GM23338 (cell line): Measurements from ENCODE around the gene TRMT10B. TPM values are rescaled to one million over a fixed set of nuclear protein-coding genes. Genes with fewer than 3 reads are reported as not detected.

Source experiments
- ATAC-seq: fragments of 200-7000 bp; cut with Tn5 transposase; 3 replicates; pipeline ENCODE4 v1.9.1; 2020
- DNase-seq: peaks from one replicate; pipeline ENCODE4 v3.0.0-alpha.2; 2015; ENCODE audit warnings: low spot score
- H2AFZ ChIP-seq: fragments of 200-600 bp; sonication (generic); 2 replicates; pipeline ENCODE4 v1.8.0; 2016; ENCODE audit warnings: antibody characterized with exemption, mild to moderate bottlenecking, moderate library complexity
- H3F3A ChIP-seq: fragments of 200-600 bp; sonication (generic); replicated peaks from 2 replicates; pipeline ENCODE4 v1.8.0; 2017; ENCODE audit warnings: antibody characterized with exemption, mixed run types, low read depth
- H3K27ac ChIP-seq: fragments of 200-600 bp; sonication (generic); 2 replicates; pipeline ENCODE4 v1.6.1; 2016; ENCODE audit warnings: low read depth
- H3K27me3 ChIP-seq: fragments of 200-600 bp; sonication (generic); 2 replicates; pipeline ENCODE4 v1.8.0; 2016; ENCODE audit warnings: mild to moderate bottlenecking, mixed run types, moderate library complexity; ENCODE audit not compliant: insufficient read depth
- H3K36me3 ChIP-seq: fragments of 200-600 bp; sonication (generic); 2 replicates; pipeline ENCODE4 v1.8.0; 2016; ENCODE audit warnings: mild to moderate bottlenecking; ENCODE audit not compliant: insufficient read depth
- H3K4me1 ChIP-seq: fragments of 200-600 bp; sonication (generic); 2 replicates; pipeline ENCODE4 v1.8.0; 2016; ENCODE audit warnings: mild to moderate bottlenecking, moderate library complexity; ENCODE audit not compliant: insufficient read depth
- H3K4me2 ChIP-seq: fragments of 200-600 bp; sonication (generic); 2 replicates; pipeline ENCODE4 v1.7.1; 2017; ENCODE audit warnings: mixed run types
- H3K4me3 ChIP-seq: fragments of 200-600 bp; sonication (generic); 2 replicates; pipeline ENCODE4 v1.6.1; 2016; ENCODE audit warnings: mixed run types
- H3K79me2 ChIP-seq: fragments of 200-600 bp; sonication (generic); replicated peaks from 2 replicates; pipeline ENCODE4 v1.8.0; 2017; ENCODE audit warnings: mild to moderate bottlenecking; ENCODE audit not compliant: insufficient read depth
- H3K9me2 ChIP-seq: fragments of 200-600 bp; sonication (generic); 2 replicates; pipeline ENCODE4 v1.8.0; 2017; ENCODE audit not compliant: insufficient read depth
- H4K20me1 ChIP-seq: fragments of 200-600 bp; sonication (generic); replicated peaks from 2 replicates; pipeline ENCODE4 v1.8.0; 2017; ENCODE audit warnings: mild to moderate bottlenecking; ENCODE audit not compliant: insufficient read depth
- H3K27ac Mint-ChIP-seq: 2 replicates; pipeline ENCODE4 v1.8.0; 2020; ENCODE audit warnings: inconsistent platforms, mild to moderate bottlenecking, moderate library complexity, mixed read lengths
- H3K27me3 Mint-ChIP-seq: 3 replicates; pipeline ENCODE4 v1.8.0; 2022; ENCODE audit warnings: low read depth, mild to moderate bottlenecking, moderate library complexity, mixed read lengths, inconsistent platforms; ENCODE audit not compliant: insufficient read depth, poor library complexity
- H3K36me3 Mint-ChIP-seq: 3 replicates; pipeline ENCODE4 v1.8.0; 2021; ENCODE audit warnings: low read depth, mild to moderate bottlenecking, inconsistent platforms, moderate library complexity, mixed read lengths
- H3K4me1 Mint-ChIP-seq: 3 replicates; pipeline ENCODE4 v1.8.0; 2020; ENCODE audit warnings: mild to moderate bottlenecking, inconsistent platforms, mixed read lengths
- H3K4me3 Mint-ChIP-seq: 3 replicates; pipeline ENCODE4 v1.8.0; 2021; ENCODE audit warnings: moderate library complexity, mild to moderate bottlenecking, inconsistent platforms, mixed read lengths
- H3K9me3 Mint-ChIP-seq: 3 replicates; pipeline ENCODE4 v1.8.0; 2020; ENCODE audit warnings: moderate library complexity, mild to moderate bottlenecking, inconsistent platforms, mixed read lengths
- CREB1 ChIP-seq: fragments of 250-450 bp; sonication (Bioruptor Pico); IDR thresholded peaks from 2 replicates; pipeline ENCODE4 v1.5.0; 2020; ENCODE audit warnings: low read depth, mild to moderate bottlenecking, moderate library complexity
- EZH2 ChIP-seq: fragments of 200-600 bp; sonication (generic); IDR thresholded peaks from one replicate; pipeline ENCODE4 v1.8.0; 2017; ENCODE audit warnings: antibody characterized with exemption, mild to moderate bottlenecking, low read depth; ENCODE audit not compliant: unreplicated experiment
- EZH2phosphoT487 ChIP-seq: fragments of 200-600 bp; sonication (generic); IDR thresholded peaks from one replicate; pipeline ENCODE4 v1.8.1; 2018; ENCODE audit warnings: antibody characterized with exemption; ENCODE audit not compliant: unreplicated experiment
- JUNB ChIP-seq: IDR thresholded peaks from one replicate; pipeline ENCODE4 v1.6.1; 2016; ENCODE audit warnings: antibody characterized with exemption; ENCODE audit not compliant: unreplicated experiment
- NANOG ChIP-seq: IDR thresholded peaks from 2 replicates; pipeline ENCODE4 v1.6.1; 2016; ENCODE audit warnings: antibody characterized with exemption, borderline replicate concordance
- POLR2AphosphoS5 ChIP-seq: IDR thresholded peaks from 2 replicates; pipeline ENCODE4 v1.6.1; 2016; ENCODE audit warnings: antibody characterized with exemption, low read depth
- ZNF114 ChIP-seq: fragments of 250-450 bp; sonication (Bioruptor Pico); IDR thresholded peaks from 2 replicates; pipeline ENCODE4 v1.5.0; 2020; ENCODE audit warnings: mild to moderate bottlenecking, moderate library complexity
- ZNF331 ChIP-seq: fragments of 250-450 bp; sonication (Bioruptor Pico); IDR thresholded peaks from 2 replicates; pipeline ENCODE4 v1.5.0; 2020; ENCODE audit warnings: low read depth, mild to moderate bottlenecking, moderate library complexity
- polyA plus RNA-seq: library from polyadenylated mRNA; unstranded; fragments of >200 nt; fragmentation: Nextera tagmentation; extraction: Ambion mirVana; gene quantifications from 2 replicates; pipeline ENCODE4 v1.2.1, GENCODE V29; 2016
- total RNA-seq: library from RNA; depleted of rRNA; stranded (reverse); fragments of >200 nt; shearing (Covaris generic); gene quantifications from 2 replicates; pipeline ENCODE4 v1.2.3, GENCODE V29; 2014
- TF ChIP-seq, protein P1 (sequence below): IDR thresholded peaks from one replicate; pipeline ENCODE4 v1.6.1; 2018; ENCODE audit warnings: antibody characterized with exemption; ENCODE audit not compliant: unreplicated experiment
- TF ChIP-seq, protein P2 (sequence below), 2 experiments: fragments of 200-600 bp in 1 of 2; sonication (generic) in 1 of 2; conservative IDR thresholded peaks; 2 replicates each; pipeline versions ENCODE4 v1.5.1 to v1.6.1; 2016 to 2017; ENCODE audit warnings: antibody characterized with exemption in 2 of 2, low read depth in 2 of 2, mild to moderate bottlenecking in 2 of 2, moderate library complexity in 1 of 2
- TF ChIP-seq, protein P3 (sequence below): fragments of 250-450 bp; sonication (Bioruptor Pico); IDR thresholded peaks from 2 replicates; pipeline ENCODE4 v1.5.0; 2020; ENCODE audit warnings: mild to moderate bottlenecking, moderate library complexity

Gene TRMT10B
- total and polyA plus RNA-seq, 2 experiments from 2014 or later = 3.1 to 10.8 TPM

DNA sequence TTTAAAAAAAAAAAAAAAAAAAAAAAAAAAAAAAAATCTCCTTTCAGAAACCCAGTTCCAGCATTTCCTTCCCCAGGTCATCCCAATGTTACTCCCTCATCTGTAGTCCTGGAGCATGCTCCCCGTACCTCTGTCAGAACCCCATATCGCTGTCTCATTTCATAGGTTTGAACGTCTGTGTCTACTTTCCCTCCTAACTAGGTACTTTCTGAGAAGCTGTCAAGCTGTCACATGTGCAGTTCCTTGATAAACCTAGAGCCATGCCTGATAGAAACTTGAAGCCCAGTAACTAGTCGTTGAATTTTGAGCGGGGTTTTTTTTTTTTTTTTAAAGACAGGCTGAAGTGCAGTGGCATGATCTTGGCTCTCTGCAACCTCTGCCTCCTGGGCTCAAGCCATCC is 15.7 kb downstream of the TRMT10B start (continued):
- TF ChIP-seq, protein P1, sequence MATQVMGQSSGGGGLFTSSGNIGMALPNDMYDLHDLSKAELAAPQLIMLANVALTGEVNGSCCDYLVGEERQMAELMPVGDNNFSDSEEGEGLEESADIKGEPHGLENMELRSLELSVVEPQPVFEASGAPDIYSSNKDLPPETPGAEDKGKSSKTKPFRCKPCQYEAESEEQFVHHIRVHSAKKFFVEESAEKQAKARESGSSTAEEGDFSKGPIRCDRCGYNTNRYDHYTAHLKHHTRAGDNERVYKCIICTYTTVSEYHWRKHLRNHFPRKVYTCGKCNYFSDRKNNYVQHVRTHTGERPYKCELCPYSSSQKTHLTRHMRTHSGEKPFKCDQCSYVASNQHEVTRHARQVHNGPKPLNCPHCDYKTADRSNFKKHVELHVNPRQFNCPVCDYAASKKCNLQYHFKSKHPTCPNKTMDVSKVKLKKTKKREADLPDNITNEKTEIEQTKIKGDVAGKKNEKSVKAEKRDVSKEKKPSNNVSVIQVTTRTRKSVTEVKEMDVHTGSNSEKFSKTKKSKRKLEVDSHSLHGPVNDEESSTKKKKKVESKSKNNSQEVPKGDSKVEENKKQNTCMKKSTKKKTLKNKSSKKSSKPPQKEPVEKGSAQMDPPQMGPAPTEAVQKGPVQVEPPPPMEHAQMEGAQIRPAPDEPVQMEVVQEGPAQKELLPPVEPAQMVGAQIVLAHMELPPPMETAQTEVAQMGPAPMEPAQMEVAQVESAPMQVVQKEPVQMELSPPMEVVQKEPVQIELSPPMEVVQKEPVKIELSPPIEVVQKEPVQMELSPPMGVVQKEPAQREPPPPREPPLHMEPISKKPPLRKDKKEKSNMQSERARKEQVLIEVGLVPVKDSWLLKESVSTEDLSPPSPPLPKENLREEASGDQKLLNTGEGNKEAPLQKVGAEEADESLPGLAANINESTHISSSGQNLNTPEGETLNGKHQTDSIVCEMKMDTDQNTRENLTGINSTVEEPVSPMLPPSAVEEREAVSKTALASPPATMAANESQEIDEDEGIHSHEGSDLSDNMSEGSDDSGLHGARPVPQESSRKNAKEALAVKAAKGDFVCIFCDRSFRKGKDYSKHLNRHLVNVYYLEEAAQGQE = no peak
- TF ChIP-seq POLR2AphosphoS5 = no peak
- no peak for TF ChIP-seq JUNB

DNA sequence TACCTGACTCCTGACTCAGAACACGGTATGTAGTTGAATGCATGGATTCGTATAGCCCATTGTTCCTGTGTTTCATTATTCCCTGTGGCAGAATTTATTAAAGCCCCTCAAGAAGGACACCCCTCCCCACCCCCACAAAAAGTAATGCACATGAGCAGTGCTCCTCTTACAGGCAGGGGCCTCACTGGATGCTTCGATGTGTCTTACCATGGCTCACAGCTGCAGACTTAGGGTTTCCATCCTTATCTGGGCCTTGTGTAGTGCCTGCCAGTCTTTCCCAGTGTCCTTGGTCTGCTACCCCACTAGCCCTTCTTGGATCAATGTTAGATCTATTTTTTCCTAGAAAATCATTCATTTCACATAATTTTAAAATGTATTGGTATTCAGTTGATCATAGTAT is 16.4 kb downstream of the TRMT10B start:
- ATAC-seq (no peak), DNase-seq (no peak)
- H3K27ac ChIP-seq = peak overlapping the region; percentile 45; the same call in 1 of the 2 replicates
- H3K36me3 ChIP-seq = no peaks in the 10 kb centered on the region
- H3K4me3 ChIP-seq = no peak overlapping the region
- no peaks in the 10 kb centered on the region for H3K9me2 ChIP-seq
- H3K4me1 ChIP-seq = no peaks in the 10 kb centered on the region
- peaks cover 6% of the 10 kb centered on the region; the same call in 1 of the 2 replicates for H4K20me1 ChIP-seq
- no peak overlapping the region for H2AFZ ChIP-seq
- no peaks in the 10 kb centered on the region for H3K79me2 ChIP-seq
- Mint-ChIP-seq H3K4me1 (no peaks in the 10 kb centered on the region), H3K9me3 (0 out of 3 replicates have a peak, but pooled peaks cover 3% of the 10 kb centered on the region), H3K36me3 (peaks cover 11% of the 10 kb centered on the region; the same call in 2 of the 3 replicates), H3K4me3 (no peak overlapping the region), H3K27ac (no peak overlapping the region), H3K27me3 (no peaks in the 10 kb centered on the region)
- H3K27me3 ChIP-seq = no peaks in the 10 kb centered on the region
- no peaks in the 10 kb centered on the region for H3F3A ChIP-seq
- no peak overlapping the region for H3K4me2 ChIP-seq
- TF ChIP-seq ZNF331 (CRISPR knock-in tag) (no peak), CREB1 (CRISPR knock-in tag) (no peak), EZH2 (no peak), EZH2phosphoT487 (no peak), POLR2AphosphoS5 (no peak), NANOG (no peak), ZNF114 (CRISPR knock-in tag) (no peak), JUNB (no peak)
- TF ChIP-seq, protein P2, sequence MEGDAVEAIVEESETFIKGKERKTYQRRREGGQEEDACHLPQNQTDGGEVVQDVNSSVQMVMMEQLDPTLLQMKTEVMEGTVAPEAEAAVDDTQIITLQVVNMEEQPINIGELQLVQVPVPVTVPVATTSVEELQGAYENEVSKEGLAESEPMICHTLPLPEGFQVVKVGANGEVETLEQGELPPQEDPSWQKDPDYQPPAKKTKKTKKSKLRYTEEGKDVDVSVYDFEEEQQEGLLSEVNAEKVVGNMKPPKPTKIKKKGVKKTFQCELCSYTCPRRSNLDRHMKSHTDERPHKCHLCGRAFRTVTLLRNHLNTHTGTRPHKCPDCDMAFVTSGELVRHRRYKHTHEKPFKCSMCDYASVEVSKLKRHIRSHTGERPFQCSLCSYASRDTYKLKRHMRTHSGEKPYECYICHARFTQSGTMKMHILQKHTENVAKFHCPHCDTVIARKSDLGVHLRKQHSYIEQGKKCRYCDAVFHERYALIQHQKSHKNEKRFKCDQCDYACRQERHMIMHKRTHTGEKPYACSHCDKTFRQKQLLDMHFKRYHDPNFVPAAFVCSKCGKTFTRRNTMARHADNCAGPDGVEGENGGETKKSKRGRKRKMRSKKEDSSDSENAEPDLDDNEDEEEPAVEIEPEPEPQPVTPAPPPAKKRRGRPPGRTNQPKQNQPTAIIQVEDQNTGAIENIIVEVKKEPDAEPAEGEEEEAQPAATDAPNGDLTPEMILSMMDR (conservative IDR thresholded peaks at IDR 0.05; ENCODE audit: low read depth in 2 of 2) = no peak
- TF ChIP-seq, protein P3, sequence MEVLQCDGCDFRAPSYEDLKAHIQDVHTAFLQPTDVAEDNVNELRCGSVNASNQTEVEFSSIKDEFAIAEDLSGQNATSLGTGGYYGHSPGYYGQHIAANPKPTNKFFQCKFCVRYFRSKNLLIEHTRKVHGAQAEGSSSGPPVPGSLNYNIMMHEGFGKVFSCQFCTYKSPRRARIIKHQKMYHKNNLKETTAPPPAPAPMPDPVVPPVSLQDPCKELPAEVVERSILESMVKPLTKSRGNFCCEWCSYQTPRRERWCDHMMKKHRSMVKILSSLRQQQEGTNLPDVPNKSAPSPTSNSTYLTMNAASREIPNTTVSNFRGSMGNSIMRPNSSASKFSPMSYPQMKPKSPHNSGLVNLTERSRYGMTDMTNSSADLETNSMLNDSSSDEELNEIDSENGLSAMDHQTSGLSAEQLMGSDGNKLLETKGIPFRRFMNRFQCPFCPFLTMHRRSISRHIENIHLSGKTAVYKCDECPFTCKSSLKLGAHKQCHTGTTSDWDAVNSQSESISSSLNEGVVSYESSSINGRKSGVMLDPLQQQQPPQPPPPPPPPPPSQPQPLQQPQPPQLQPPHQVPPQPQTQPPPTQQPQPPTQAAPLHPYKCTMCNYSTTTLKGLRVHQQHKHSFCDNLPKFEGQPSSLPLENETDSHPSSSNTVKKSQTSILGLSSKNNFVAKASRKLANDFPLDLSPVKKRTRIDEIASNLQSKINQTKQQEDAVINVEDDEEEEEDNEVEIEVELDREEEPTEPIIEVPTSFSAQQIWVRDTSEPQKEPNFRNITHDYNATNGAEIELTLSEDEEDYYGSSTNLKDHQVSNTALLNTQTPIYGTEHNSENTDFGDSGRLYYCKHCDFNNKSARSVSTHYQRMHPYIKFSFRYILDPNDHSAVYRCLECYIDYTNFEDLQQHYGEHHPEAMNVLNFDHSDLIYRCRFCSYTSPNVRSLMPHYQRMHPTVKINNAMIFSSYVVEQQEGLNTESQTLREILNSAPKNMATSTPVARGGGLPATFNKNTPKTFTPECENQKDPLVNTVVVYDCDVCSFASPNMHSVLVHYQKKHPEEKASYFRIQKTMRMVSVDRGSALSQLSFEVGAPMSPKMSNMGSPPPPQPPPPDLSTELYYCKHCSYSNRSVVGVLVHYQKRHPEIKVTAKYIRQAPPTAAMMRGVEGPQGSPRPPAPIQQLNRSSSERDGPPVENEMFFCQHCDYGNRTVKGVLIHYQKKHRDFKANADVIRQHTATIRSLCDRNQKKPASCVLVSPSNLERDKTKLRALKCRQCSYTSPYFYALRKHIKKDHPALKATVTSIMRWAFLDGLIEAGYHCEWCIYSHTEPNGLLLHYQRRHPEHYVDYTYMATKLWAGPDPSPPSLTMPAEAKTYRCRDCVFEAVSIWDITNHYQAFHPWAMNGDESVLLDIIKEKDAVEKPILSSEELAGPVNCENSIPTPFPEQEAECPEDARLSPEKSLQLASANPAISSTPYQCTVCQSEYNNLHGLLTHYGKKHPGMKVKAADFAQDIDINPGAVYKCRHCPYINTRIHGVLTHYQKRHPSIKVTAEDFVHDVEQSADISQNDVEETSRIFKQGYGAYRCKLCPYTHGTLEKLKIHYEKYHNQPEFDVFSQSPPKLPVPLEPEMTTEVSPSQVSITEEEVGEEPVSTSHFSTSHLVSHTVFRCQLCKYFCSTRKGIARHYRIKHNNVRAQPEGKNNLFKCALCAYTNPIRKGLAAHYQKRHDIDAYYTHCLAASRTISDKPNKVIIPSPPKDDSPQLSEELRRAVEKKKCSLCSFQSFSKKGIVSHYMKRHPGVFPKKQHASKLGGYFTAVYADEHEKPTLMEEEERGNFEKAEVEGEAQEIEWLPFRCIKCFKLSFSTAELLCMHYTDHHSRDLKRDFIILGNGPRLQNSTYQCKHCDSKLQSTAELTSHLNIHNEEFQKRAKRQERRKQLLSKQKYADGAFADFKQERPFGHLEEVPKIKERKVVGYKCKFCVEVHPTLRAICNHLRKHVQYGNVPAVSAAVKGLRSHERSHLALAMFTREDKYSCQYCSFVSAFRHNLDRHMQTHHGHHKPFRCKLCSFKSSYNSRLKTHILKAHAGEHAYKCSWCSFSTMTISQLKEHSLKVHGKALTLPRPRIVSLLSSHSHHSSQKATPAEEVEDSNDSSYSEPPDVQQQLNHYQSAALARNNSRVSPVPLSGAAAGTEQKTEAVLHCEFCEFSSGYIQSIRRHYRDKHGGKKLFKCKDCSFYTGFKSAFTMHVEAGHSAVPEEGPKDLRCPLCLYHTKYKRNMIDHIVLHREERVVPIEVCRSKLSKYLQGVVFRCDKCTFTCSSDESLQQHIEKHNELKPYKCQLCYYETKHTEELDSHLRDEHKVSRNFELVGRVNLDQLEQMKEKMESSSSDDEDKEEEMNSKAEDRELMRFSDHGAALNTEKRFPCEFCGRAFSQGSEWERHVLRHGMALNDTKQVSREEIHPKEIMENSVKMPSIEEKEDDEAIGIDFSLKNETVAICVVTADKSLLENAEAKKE (CRISPR knock-in tag) = no peak
